Activated CD8-positive, alpha-beta memory T cell treated with anti-CD3 and anti-CD28 coated beads, Interleukin-2, amount 10 ng/mL, durations not matched to agents 7 days and 5 days (primary cell): ENCODE results near the gene LRCH3. TPM values are rescaled to one million over a fixed set of nuclear protein-coding genes. Genes with fewer than 3 reads are reported as not detected.
"Not testable (repeated sequence)": the region's sequence is repeated elsewhere in the genome, so short reads cannot be mapped to it uniquely, and the experiment has no call there.

ENCODE experiments used
- ATAC-seq: fragments of 150-1000 bp; cut with Tn5 transposase; one replicate; pipeline ENCODE4 v1.10.0; 2021; ENCODE audit warnings: moderate library complexity
- CTCF ChIA-PET: fragments of 350-600 bp; sonication (Branson Sonifier 250); formaldehyde crosslinking; loops from one replicate; lab custom pipeline; 2021; ENCODE audit warnings: antibody characterized with exemption; lab: Charles Lee
- DNase-seq: peaks from one replicate; pipeline ENCODE4 v3.0.0-alpha.2; 2020
- H3K27ac Mint-ChIP-seq: one replicate; pipeline ENCODE4 v1.8.0; 2021; ENCODE audit warnings: mild to moderate bottlenecking, mixed read lengths
- H3K27me3 Mint-ChIP-seq: one replicate; pipeline ENCODE4 v1.8.0; 2021; ENCODE audit warnings: mixed read lengths
- H3K36me3 Mint-ChIP-seq: one replicate; pipeline ENCODE4 v1.8.0; 2021; ENCODE audit warnings: mild to moderate bottlenecking, mixed read lengths
- H3K4me1 Mint-ChIP-seq: one replicate; pipeline ENCODE4 v1.8.0; 2021; ENCODE audit warnings: mixed read lengths
- H3K4me3 Mint-ChIP-seq: one replicate; pipeline ENCODE4 v1.8.0; 2021; ENCODE audit warnings: mild to moderate bottlenecking, moderate library complexity, mixed read lengths
- H3K9me3 Mint-ChIP-seq: one replicate; pipeline ENCODE4 v1.8.0; 2022; ENCODE audit warnings: low read depth, mixed read lengths
- total RNA-seq, 2 experiments: library from RNA; stranded (reverse); gene quantifications; one replicate each; pipeline ENCODE4 v1.2.3, GENCODE V29; 2021

Gene LRCH3
- total RNA-seq, 2 experiments from 2014 or later, result 62.2 to 62.6 TPM

DNA sequence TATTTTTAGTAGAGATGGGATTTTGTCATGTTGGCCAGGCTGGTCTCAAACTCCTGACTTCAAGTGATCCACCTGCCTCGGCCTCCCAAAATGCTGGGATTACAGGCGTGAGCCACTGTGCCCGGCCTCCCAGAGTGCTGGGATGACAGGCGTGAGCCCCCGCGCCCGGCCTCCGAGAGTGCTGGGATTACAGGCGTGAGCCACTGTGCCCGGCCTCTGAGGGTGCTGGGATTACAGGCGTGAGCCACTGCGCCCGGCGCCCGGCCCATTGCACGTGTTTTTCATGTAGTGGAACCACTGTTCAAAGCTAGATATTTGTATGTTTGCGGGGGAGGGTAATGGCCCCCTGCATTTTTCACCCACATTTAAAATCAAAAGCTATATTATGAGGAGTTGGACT, 93.3 kb downstream of the LRCH3 start:
- ATAC-seq, CTCF ChIA-PET: not testable (repeated sequence)
- H3K36me3 Mint-ChIP-seq, result peaks cover 28% of the 10 kb centered on the region

GRCh38 chr3:197886052-197886451, 95.0 kb downstream of the LRCH3 start:
- H3K4me1 Mint-ChIP-seq, DNase-seq, H3K9me3 Mint-ChIP-seq, H3K27me3 Mint-ChIP-seq, H3K27ac Mint-ChIP-seq, H3K4me3 Mint-ChIP-seq, CTCF ChIA-PET, ATAC-seq: not testable (repeated sequence)
- peaks cover 21% of the 10 kb centered on the region for H3K36me3 Mint-ChIP-seq

More for the DNA sequence above, 93.3 kb downstream of the LRCH3 start:
- not testable (repeated sequence) for H3K4me3 Mint-ChIP-seq, H3K27ac Mint-ChIP-seq, DNase-seq, H3K9me3 Mint-ChIP-seq, H3K27me3 Mint-ChIP-seq, H3K4me1 Mint-ChIP-seq

- ATAC-seq, CTCF ChIA-PET, H3K27ac Mint-ChIP-seq, H3K27me3 Mint-ChIP-seq, DNase-seq, H3K4me1 Mint-ChIP-seq, H3K4me3 Mint-ChIP-seq, H3K9me3 Mint-ChIP-seq: not testable (repeated sequence)
- peaks cover 18% of the 10 kb centered on the region for H3K36me3 Mint-ChIP-seq
Measured at GRCh38 chr3:197887430-197888053, 96.5 kb downstream of the LRCH3 start.

DNA sequence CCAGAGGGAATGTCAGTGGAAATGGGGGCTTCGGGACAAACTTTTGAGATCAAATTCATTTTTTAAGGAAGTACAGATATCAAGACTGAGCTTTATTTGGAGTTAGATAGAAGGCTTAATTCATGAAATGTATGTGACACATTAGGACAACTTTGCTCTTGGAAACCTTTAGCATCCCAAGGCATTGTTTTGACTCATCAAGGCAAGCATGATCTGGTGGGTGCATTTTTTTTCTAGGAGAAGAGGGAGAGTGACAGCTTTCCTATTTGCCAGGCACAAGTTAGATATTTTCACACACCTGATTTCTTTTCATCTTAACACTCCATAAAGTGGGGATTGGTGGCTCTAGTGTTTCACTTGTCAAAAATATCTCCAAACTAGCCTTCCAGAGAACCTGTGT, 97.5 kb downstream of the LRCH3 start:
- ATAC-seq (no peak), DNase-seq (no peak)
- Mint-ChIP-seq H3K4me1 (no peaks in the 10 kb centered on the region), H3K27me3 (no peaks in the 10 kb centered on the region), H3K9me3 (no peaks in the 10 kb centered on the region), H3K36me3 (peaks cover 13% of the 10 kb centered on the region), H3K4me3 (no peak overlapping the region), H3K27ac (no peak overlapping the region)
- CTCF ChIA-PET, result no interaction called here

DNA sequence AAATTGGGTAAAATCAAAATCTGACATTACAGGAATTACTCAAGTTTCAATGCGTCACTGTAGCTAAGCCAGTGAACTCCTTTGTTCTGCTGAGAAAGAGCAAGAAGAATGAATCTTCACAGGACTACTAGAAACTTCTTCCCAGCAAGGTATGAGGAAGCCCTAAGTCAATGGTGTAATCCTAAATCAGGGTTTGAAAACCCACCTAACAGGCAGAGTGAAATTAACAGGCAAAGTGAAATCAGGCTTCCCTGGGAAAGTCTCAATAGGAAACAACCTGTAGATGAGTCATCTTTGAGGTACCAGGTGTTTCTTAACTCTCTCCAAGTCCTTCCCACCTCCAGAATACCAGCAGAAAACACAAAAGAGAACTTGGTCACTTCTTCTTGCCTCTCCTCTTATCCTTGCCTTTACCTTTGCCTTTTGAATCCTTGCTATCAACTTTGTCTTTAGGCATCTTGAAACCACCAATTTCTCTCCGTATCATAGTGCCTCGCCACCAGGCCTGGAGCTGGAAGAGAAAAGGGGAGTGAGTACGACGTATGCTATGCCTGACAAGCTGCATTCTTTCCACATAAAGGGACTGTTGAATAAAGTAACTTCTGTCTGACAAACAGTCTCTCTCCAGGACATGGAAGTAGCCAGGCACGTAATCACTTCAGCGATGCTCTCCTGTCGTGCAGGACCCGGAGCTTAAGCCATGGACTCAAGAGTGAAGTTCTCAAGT, 98.3 kb downstream of the LRCH3 start:
- CTCF ChIA-PET, result no interaction called here
- ATAC-seq (no peak), DNase-seq (no peak)
- H3K4me3 Mint-ChIP-seq, result no peak overlapping the region
- no peaks in the 10 kb centered on the region for H3K4me1 Mint-ChIP-seq
- no peak overlapping the region for H3K27ac Mint-ChIP-seq
- H3K9me3 Mint-ChIP-seq, result no peaks in the 10 kb centered on the region
- no peaks in the 10 kb centered on the region for H3K27me3 Mint-ChIP-seq
- H3K36me3 Mint-ChIP-seq, result peaks cover 9% of the 10 kb centered on the region

DNA sequence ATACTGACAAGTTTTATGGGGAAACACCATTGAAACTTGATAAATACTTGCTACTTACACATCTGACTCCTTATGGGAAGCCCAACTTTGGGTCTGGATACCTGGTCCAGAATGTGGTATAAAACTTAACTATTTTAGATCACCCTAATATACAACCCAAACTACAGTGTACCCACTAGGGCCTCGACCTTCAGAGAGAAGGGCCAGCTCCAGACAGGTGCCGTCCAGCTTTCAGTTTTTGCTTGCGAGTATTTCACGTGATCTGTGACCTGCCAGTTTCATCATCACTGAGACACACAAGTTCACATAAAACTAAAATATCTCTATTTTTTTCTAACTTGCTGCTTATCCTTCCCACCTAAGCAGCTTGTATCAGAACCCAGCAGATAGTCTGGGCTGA, 99.6 kb downstream of the LRCH3 start:
- Mint-ChIP-seq H3K27ac (no peak overlapping the region), H3K4me3 (no peak overlapping the region), H3K36me3 (peaks cover 3% of the 10 kb centered on the region), H3K9me3 (no peaks in the 10 kb centered on the region), H3K27me3 (no peaks in the 10 kb centered on the region), H3K4me1 (no peaks in the 10 kb centered on the region)
- CTCF ChIA-PET, result interaction anchor here (1.2 to 2.0 kb wide), 2 partner anchors 16 to 52 kb away, joined by 4 to 9 read pairs; no protein-coding TSS in a partner anchor
- DNase-seq (no peak), ATAC-seq (no peak)

- H3K4me1 Mint-ChIP-seq, result no peaks in the 10 kb centered on the region
- peaks cover 2% of the 10 kb centered on the region for H3K36me3 Mint-ChIP-seq
- no peaks in the 10 kb centered on the region for H3K27me3 Mint-ChIP-seq
- H3K4me3 Mint-ChIP-seq, result no peak overlapping the region
- no peak for ATAC-seq
- CTCF ChIA-PET, result interaction anchor here (2.0 kb wide), 1 partner anchor 14 kb away, joined by 9 read pairs; no protein-coding TSS in a partner anchor
- DNase-seq, result no peak
- no peak overlapping the region for H3K27ac Mint-ChIP-seq
- no peaks in the 10 kb centered on the region for H3K9me3 Mint-ChIP-seq
Measured at GRCh38 chr3:197892162-197892561, 101.1 kb downstream of the LRCH3 start.

DNA sequence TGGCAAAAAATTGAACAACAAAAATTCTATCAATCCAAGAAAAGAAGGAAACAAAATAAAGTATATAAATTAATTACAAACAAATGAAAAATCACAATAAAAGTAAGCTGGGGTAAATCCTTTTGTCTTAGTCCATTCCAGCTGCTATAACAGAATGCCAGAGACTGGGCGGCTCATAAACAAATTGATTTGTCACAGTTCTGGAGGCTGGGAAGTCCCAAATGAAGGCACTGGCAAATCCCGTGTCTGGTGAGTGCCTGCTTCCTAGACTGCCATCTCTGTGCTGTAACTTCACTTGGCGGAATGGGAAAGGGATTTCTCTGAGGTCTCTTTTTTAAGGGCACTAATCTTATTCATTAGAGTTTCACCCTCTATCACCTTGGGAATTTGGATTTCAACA, 105.4 kb downstream of the LRCH3 start:
- no peaks in the 10 kb centered on the region for H3K36me3 Mint-ChIP-seq
- CTCF ChIA-PET, result no interaction called here
- no peaks in the 10 kb centered on the region for H3K27me3 Mint-ChIP-seq
- H3K4me1 Mint-ChIP-seq, result no peaks in the 10 kb centered on the region
- ATAC-seq, result no peak
- no peak overlapping the region for H3K4me3 Mint-ChIP-seq
- no peak for DNase-seq
- no peak overlapping the region for H3K27ac Mint-ChIP-seq
- H3K9me3 Mint-ChIP-seq, result no peaks in the 10 kb centered on the region

GRCh38 chr3:197899833-197900478, 108.9 kb downstream of the LRCH3 start:
- Mint-ChIP-seq H3K4me1 (peaks cover 2% of the 10 kb centered on the region), H3K4me3 (no peak overlapping the region), H3K27me3 (no peaks in the 10 kb centered on the region), H3K9me3 (no peaks in the 10 kb centered on the region), H3K27ac (no peak overlapping the region), H3K36me3 (no peaks in the 10 kb centered on the region)
- DNase-seq, result no peak
- CTCF ChIA-PET, result no interaction called here
- no peak for ATAC-seq

GRCh38 chr3:197901626-197902025, 110.6 kb downstream of the LRCH3 start:
- Mint-ChIP-seq H3K9me3 (no peaks in the 10 kb centered on the region), H3K27me3 (no peaks in the 10 kb centered on the region), H3K36me3 (no peaks in the 10 kb centered on the region), H3K27ac (no peak overlapping the region), H3K4me3 (no peak overlapping the region), H3K4me1 (peaks cover 13% of the 10 kb centered on the region)
- DNase-seq (no peak), ATAC-seq (no peak)
- CTCF ChIA-PET, result no interaction called here

- Mint-ChIP-seq H3K27ac (peak overlapping the region; percentile 44), H3K27me3 (no peaks in the 10 kb centered on the region), H3K36me3 (peaks cover 4% of the 10 kb centered on the region), H3K4me3 (peak overlapping the region; percentile 22), H3K4me1 (peaks cover 20% of the 10 kb centered on the region), H3K9me3 (no peaks in the 10 kb centered on the region)
- CTCF ChIA-PET, result interaction anchor here (0.6 to 3.0 kb wide), 21 partner anchors 8 to 772 kb away, joined by 3 to 41 read pairs (median 4); partner anchors contain the start of gene RPL35A
- ATAC-seq, result peak; percentile 90
- DNase-seq, result peak; percentile 90
Measured at GRCh38 chr3:197906023-197906849, 115.2 kb downstream of the LRCH3 start.

GRCh38 chr3:197906850-197907187, 115.8 kb downstream of the LRCH3 start:
- DNase-seq (no peak), ATAC-seq (no peak)
- no peaks in the 10 kb centered on the region for H3K27me3 Mint-ChIP-seq
- H3K36me3 Mint-ChIP-seq, result peaks cover 4% of the 10 kb centered on the region
- no peak overlapping the region for H3K4me3 Mint-ChIP-seq
- no peaks in the 10 kb centered on the region for H3K9me3 Mint-ChIP-seq
- peak overlapping the region; percentile 24 for H3K27ac Mint-ChIP-seq
- H3K4me1 Mint-ChIP-seq, result peaks cover 20% of the 10 kb centered on the region
- CTCF ChIA-PET, result interaction anchor here (0.8 to 3.0 kb wide), 5 partner anchors 16 to 174 kb away, joined by 3 to 41 read pairs (median 5); no protein-coding TSS in a partner anchor

- DNase-seq (no peak), ATAC-seq (no peak)
- H3K9me3 Mint-ChIP-seq, result no peaks in the 10 kb centered on the region
- CTCF ChIA-PET, result interaction anchor here (0.8 to 3.0 kb wide), 5 partner anchors 16 to 174 kb away, joined by 3 to 41 read pairs (median 5); no protein-coding TSS in a partner anchor
- no peaks in the 10 kb centered on the region for H3K27me3 Mint-ChIP-seq
- H3K4me1 Mint-ChIP-seq, result peaks cover 20% of the 10 kb centered on the region
- peaks cover 4% of the 10 kb centered on the region for H3K36me3 Mint-ChIP-seq
- H3K4me3 Mint-ChIP-seq, result no peak overlapping the region
- no peak overlapping the region for H3K27ac Mint-ChIP-seq
Measured at GRCh38 chr3:197907196-197907595, 116.1 kb downstream of the LRCH3 start.
